WTC11 (cell line): ENCODE results near the gene DUSP15. TPM values are rescaled to one million over a fixed set of nuclear protein-coding genes. Genes with fewer than 3 reads are reported as not detected.

Source experiments
- ATAC-seq: fragments of 200-7000 bp; cut with Tn5 transposase; 2 replicates; pipeline ENCODE4 v1.10.0; 2021; ENCODE audit warnings: mild to moderate bottlenecking, moderate library complexity
- CTCF ChIA-PET: fragments of 300-600 bp; sonication (Branson Sonifier 250); formaldehyde crosslinking; loops from one replicate; lab custom pipeline; 2021; ENCODE audit warnings: antibody characterized with exemption; lab: Charles Lee
- POLR2A ChIA-PET: fragments of 350-600 bp; sonication (Branson Sonifier 250); formaldehyde crosslinking; loops from one replicate; lab custom pipeline; 2021; ENCODE audit warnings: antibody characterized with exemption; lab: Charles Lee
- DNase-seq: peaks from one replicate; pipeline ENCODE4 v3.0.0; 2021; ENCODE audit warnings: low spot score
- H3K27ac Mint-ChIP-seq: 2 replicates; pipeline ENCODE4 v1.8.0; 2021; ENCODE audit warnings: mixed read lengths
- H3K27me3 Mint-ChIP-seq: 2 replicates; pipeline ENCODE4 v1.8.0; 2021; ENCODE audit warnings: low read depth, mild to moderate bottlenecking, moderate library complexity, mixed read lengths
- H3K36me3 Mint-ChIP-seq: 2 replicates; pipeline ENCODE4 v1.8.0; 2021; ENCODE audit warnings: mixed read lengths
- H3K4me1 Mint-ChIP-seq: 2 replicates; pipeline ENCODE4 v1.8.0; 2022; ENCODE audit warnings: mixed read lengths
- H3K4me3 Mint-ChIP-seq: 2 replicates; pipeline ENCODE4 v1.8.0; 2021; ENCODE audit warnings: mild to moderate bottlenecking, moderate library complexity, mixed read lengths
- H3K9me3 Mint-ChIP-seq: 2 replicates; pipeline ENCODE4 v1.8.0; 2021; ENCODE audit warnings: mixed read lengths
- AR ChIP-seq: fragments of 250-450 bp; sonication (Bioruptor Pico); IDR thresholded peaks from 2 replicates; pipeline ENCODE4 v1.9.0; 2021; ENCODE audit warnings: mild to moderate bottlenecking
- CREM ChIP-seq: sonication (generic); formaldehyde crosslinking; IDR thresholded peaks from 2 replicates; pipeline ENCODE4 v1.8.1; 2022; ENCODE audit warnings: mild to moderate bottlenecking, missing genetic modification reagents, moderate library complexity
- E2F1 ChIP-seq: sonication (generic); formaldehyde crosslinking; IDR thresholded peaks from 2 replicates; pipeline ENCODE4 v1.8.0; 2022; ENCODE audit warnings: mild to moderate bottlenecking, missing genetic modification reagents
- ESRRA ChIP-seq: sonication (generic); formaldehyde crosslinking; IDR thresholded peaks from 2 replicates; pipeline ENCODE4 v1.8.1; 2022; ENCODE audit warnings: mild to moderate bottlenecking, missing genetic modification reagents, borderline replicate concordance
- FOXJ3 ChIP-seq: sonication (generic); formaldehyde crosslinking; IDR thresholded peaks from 2 replicates; pipeline ENCODE4 v1.9.0; 2021; ENCODE audit warnings: missing genetic modification reagents, mild to moderate bottlenecking, borderline replicate concordance
- FOXP1 ChIP-seq: sonication (generic); formaldehyde crosslinking; IDR thresholded peaks from 2 replicates; pipeline ENCODE4 v1.8.0; 2022; ENCODE audit warnings: missing genetic modification reagents, mild to moderate bottlenecking, moderate library complexity, borderline replicate concordance
- GABPB1 ChIP-seq: sonication (generic); formaldehyde crosslinking; IDR thresholded peaks from 2 replicates; pipeline ENCODE4 v1.8.1; 2023; ENCODE audit warnings: mild to moderate bottlenecking, missing genetic modification reagents
- KAT7 ChIP-seq: sonication (generic); formaldehyde crosslinking; IDR thresholded peaks from 2 replicates; pipeline ENCODE4 v1.8.1; 2023; ENCODE audit warnings: missing genetic modification reagents, mild to moderate bottlenecking, borderline replicate concordance
- MXD4 ChIP-seq: fragments of 250-450 bp; sonication (Bioruptor Pico); IDR thresholded peaks from 2 replicates; pipeline ENCODE4 v1.8.0; 2021; ENCODE audit warnings: mild to moderate bottlenecking, moderate library complexity, borderline replicate concordance
- PREB ChIP-seq: sonication (generic); formaldehyde crosslinking; IDR thresholded peaks from 2 replicates; pipeline ENCODE4 v1.8.1; 2022; ENCODE audit warnings: mild to moderate bottlenecking, missing genetic modification reagents, moderate library complexity, borderline replicate concordance
- RELA ChIP-seq: sonication (generic); formaldehyde crosslinking; IDR thresholded peaks from 2 replicates; pipeline ENCODE4 v1.8.1; 2022; ENCODE audit warnings: missing genetic modification reagents, mild to moderate bottlenecking, borderline replicate concordance
- SMAD3 ChIP-seq: sonication (generic); formaldehyde crosslinking; IDR thresholded peaks from 2 replicates; pipeline ENCODE4 v1.8.0; 2022; ENCODE audit warnings: missing genetic modification reagents, mild to moderate bottlenecking, borderline replicate concordance
- SOX15 ChIP-seq: fragments of 250-450 bp; sonication (Bioruptor Pico); IDR thresholded peaks from 2 replicates; pipeline ENCODE4 v1.9.0; 2021; ENCODE audit warnings: mild to moderate bottlenecking
- ZBTB43 ChIP-seq: sonication (generic); formaldehyde crosslinking; IDR thresholded peaks from 2 replicates; pipeline ENCODE4 v1.8.1; 2023; ENCODE audit warnings: mild to moderate bottlenecking, missing genetic modification reagents
- ZNF281 ChIP-seq: sonication (generic); formaldehyde crosslinking; IDR thresholded peaks from 2 replicates; pipeline ENCODE4 v1.8.0; 2023; ENCODE audit warnings: mild to moderate bottlenecking, missing genetic modification reagents
- ZNF416 ChIP-seq: fragments of 250-450 bp; sonication (Bioruptor Pico); IDR thresholded peaks from 2 replicates; pipeline ENCODE4 v1.9.0; 2021; ENCODE audit warnings: mild to moderate bottlenecking, inconsistent platforms
- ZNF423 ChIP-seq: fragments of 250-450 bp; sonication (Bioruptor Pico); IDR thresholded peaks from 2 replicates; pipeline ENCODE4 v2.1.2; 2022; ENCODE audit warnings: mild to moderate bottlenecking, moderate library complexity
- ZNF512 ChIP-seq: sonication (generic); formaldehyde crosslinking; IDR thresholded peaks from 2 replicates; pipeline ENCODE4 v1.8.1; 2022; ENCODE audit warnings: missing genetic modification reagents, borderline replicate concordance
- total RNA-seq: library from RNA; stranded (reverse); gene quantifications from 3 replicates; pipeline ENCODE4 v1.2.3, GENCODE V29; 2021

DUSP15 gene
- total RNA-seq, 1 experiment from 2014 or later: 1.7 TPM

GRCh38 chr20:31862157-31862470 is 8.2 kb downstream of the DUSP15 start:
- DNase-seq (no peak), ATAC-seq (no peak)
- H3K4me3 Mint-ChIP-seq: peak overlapping the region; percentile 91
- ChIA-PET POLR2A (no interaction called here), CTCF (interaction anchor here (1.5 to 3.6 kb wide), 7 partner anchors 9 to 230 kb away, joined by 5 to 28 read pairs (median 7); partner anchors contain the start of gene PDRG1)
- H3K36me3 Mint-ChIP-seq: no peaks in the 10 kb centered on the region
- TF ChIP-seq KAT7 (no peak), ZBTB43 (CRISPR knock-in tag) (no peak), ZNF416 (CRISPR knock-in tag) (no peak), RELA (CRISPR knock-in tag) (no peak), E2F1 (CRISPR knock-in tag) (no peak), GABPB1 (CRISPR knock-in tag) (no peak), ZNF423 (CRISPR knock-in tag) (no peak), SOX15 (no peak), PREB (CRISPR knock-in tag) (no peak), ZNF281 (CRISPR knock-in tag) (no peak), ESRRA (no peak), ZNF512 (CRISPR knock-in tag) (no peak), AR (CRISPR knock-in tag) (no peak), FOXP1 (CRISPR knock-in tag) (no peak), FOXJ3 (no peak), MXD4 (CRISPR knock-in tag) (no peak), SMAD3 (CRISPR knock-in tag) (no peak), CREM (CRISPR knock-in tag) (no peak)
- no peaks in the 10 kb centered on the region for H3K9me3 Mint-ChIP-seq
- H3K27ac Mint-ChIP-seq: peak overlapping the region; percentile 93
- peaks cover 38% of the 10 kb centered on the region for H3K27me3 Mint-ChIP-seq
- peaks cover 16% of the 10 kb centered on the region for H3K4me1 Mint-ChIP-seq
